ENCODE data around the gene FAF1. TPM values are rescaled to one million over a fixed set of nuclear protein-coding genes. Genes with fewer than 3 reads are reported as not detected.

FAF1 gene
- polyA plus RNA-seq, 2 donors: 18.4 to 32.1 TPM

DNA sequence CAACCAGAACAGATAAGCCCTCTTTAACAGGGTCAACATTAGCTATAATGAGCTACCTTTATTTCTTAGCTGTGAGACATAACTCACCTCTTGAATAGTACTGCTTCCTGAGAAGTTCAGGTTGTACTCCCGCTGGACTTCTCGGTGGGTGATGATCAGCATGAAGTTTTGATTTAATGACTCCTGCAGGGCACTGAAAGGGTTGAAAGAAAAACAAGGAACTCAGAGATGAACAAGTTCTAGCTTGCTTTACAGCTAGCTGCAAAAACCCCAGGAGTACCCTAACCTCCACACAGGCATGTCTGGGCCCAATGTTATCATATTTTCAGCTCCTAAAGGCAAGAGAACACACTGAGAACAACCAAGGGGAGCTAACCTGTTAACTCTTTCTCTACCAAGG, 254.4 kb downstream of the FAF1 start:
- H3K36me3 ChIP-seq (ENCODE audit: control insufficient read depth in 2 of 2, insufficient read depth in 2 of 2, low read length in 1 of 2): no peaks in the 10 kb centered on the region
- no peaks in the 10 kb centered on the region for H3K9me3 ChIP-seq (ENCODE audit: control insufficient read depth in 2 of 2, insufficient read depth in 1 of 2, low read depth in 1 of 2, low read length in 1 of 2)
- no peak overlapping the region for H3K27ac ChIP-seq (ENCODE audit: low read depth in 2 of 2, low read length in 1 of 2)
- H3K4me1 ChIP-seq (ENCODE audit: control insufficient read depth in 2 of 2, insufficient read depth in 2 of 2, low read length in 1 of 2): peaks cover 0 to 2% of the 10 kb centered on the region in 2 donors
- H3K27me3 ChIP-seq (ENCODE audit: control insufficient read depth in 1 of 2, insufficient read depth in 2 of 2, low read length in 2 of 2): no peaks in the 10 kb centered on the region
- no peak overlapping the region for H3K4me3 ChIP-seq (ENCODE audit: low read depth in 1 of 2, low read length in 2 of 2)
- WGBS, 2 donors: 49 to 69% methylated on average over 2 of the region's 2 CpGs

DNA sequence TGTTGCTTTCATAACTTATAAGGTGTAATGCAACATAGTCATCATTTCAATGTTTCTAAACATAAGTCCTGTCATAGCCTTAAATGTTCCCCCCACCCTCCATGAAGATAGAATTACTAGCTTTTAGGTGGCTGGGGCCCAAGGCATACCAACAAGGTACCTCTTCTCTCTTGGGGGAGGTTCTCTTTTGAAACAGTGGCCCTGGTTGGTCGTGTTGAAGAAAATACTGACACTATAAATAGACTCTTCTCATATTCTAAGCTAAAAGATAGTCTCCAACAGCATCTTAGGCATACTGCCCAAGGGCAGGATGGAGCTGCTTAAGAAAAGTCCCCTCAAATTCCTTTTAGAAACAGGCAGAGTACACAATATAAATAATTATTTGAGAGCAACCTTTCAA, 255.0 kb downstream of the FAF1 start:
- no peak overlapping the region for H3K27ac ChIP-seq (ENCODE audit: low read depth in 2 of 2, low read length in 1 of 2)
- WGBS, 2 donors: 11 to 12% methylated on average over 1 of the region's 1 CpG
- H3K27me3 ChIP-seq (ENCODE audit: control insufficient read depth in 1 of 2, insufficient read depth in 2 of 2, low read length in 2 of 2): no peaks in the 10 kb centered on the region
- peaks cover 0 to 2% of the 10 kb centered on the region in 2 donors for H3K4me1 ChIP-seq (ENCODE audit: control insufficient read depth in 2 of 2, insufficient read depth in 2 of 2, low read length in 1 of 2)
- no peak overlapping the region for H3K4me3 ChIP-seq (ENCODE audit: low read depth in 1 of 2, low read length in 2 of 2)
- no peaks in the 10 kb centered on the region for H3K9me3 ChIP-seq (ENCODE audit: control insufficient read depth in 2 of 2, insufficient read depth in 1 of 2, low read depth in 1 of 2, low read length in 1 of 2)
- H3K36me3 ChIP-seq (ENCODE audit: control insufficient read depth in 2 of 2, insufficient read depth in 2 of 2, low read length in 1 of 2): no peaks in the 10 kb centered on the region

DNA sequence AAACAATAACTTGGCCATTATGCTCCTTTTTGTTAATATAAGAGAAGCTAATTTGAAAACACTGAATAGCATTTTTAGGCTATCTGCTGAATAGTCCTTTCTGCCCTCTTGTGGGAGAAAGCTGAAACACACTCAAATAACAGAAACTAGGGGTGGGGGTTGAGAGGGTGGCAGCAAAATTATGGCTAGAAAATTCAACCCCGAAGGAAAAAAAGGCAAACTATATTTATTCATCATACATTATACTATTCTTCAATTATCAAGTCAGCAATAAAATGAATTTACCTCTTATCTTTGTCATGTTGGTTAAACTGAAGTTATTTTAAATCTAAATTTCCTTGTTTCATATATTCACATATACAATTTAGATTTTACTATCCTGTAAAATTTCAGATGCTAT, 255.9 kb downstream of the FAF1 start:
- Histone ChIP-seq H3K27ac (ENCODE audit: low read depth in 2 of 2, low read length in 1 of 2) (no peak overlapping the region), H3K27me3 (ENCODE audit: control insufficient read depth in 1 of 2, insufficient read depth in 2 of 2, low read length in 2 of 2) (no peaks in the 10 kb centered on the region), H3K4me3 (ENCODE audit: low read depth in 1 of 2, low read length in 2 of 2) (no peak overlapping the region), H3K36me3 (ENCODE audit: control insufficient read depth in 2 of 2, insufficient read depth in 2 of 2, low read length in 1 of 2) (no peaks in the 10 kb centered on the region), H3K4me1 (ENCODE audit: control insufficient read depth in 2 of 2, insufficient read depth in 2 of 2, low read length in 1 of 2) (peaks cover 0 to 2% of the 10 kb centered on the region in 2 donors), H3K9me3 (ENCODE audit: control insufficient read depth in 2 of 2, insufficient read depth in 1 of 2, low read depth in 1 of 2, low read length in 1 of 2) (no peaks in the 10 kb centered on the region)
- WGBS, 2 donors: 22 to 41% methylated on average over 1 of the region's 1 CpG

DNA sequence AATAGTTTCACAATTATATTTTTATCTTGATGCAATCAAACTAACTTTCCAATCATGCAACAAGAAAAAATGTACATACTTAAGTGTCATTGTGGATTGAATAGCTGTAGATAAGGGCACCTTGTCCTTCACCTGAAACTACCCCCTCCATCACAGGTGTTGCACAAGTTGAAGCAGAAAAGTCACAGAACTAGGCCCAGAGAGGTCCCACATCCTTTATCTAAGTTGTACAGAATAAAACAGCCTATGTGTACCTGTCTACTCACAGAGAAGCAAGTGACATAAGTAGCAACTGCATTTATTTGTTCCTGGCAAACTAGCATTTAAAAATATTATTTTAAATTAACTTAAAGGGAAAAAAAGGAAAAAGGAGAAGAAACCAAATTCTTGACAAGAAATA, 256.8 kb downstream of the FAF1 start:
- Histone ChIP-seq H3K27me3 (ENCODE audit: control insufficient read depth in 1 of 2, insufficient read depth in 2 of 2, low read length in 2 of 2) (no peaks in the 10 kb centered on the region), H3K4me3 (ENCODE audit: low read depth in 1 of 2, low read length in 2 of 2) (no peak overlapping the region), H3K4me1 (ENCODE audit: control insufficient read depth in 2 of 2, insufficient read depth in 2 of 2, low read length in 1 of 2) (peaks cover 0 to 2% of the 10 kb centered on the region in 2 donors), H3K36me3 (ENCODE audit: control insufficient read depth in 2 of 2, insufficient read depth in 2 of 2, low read length in 1 of 2) (no peaks in the 10 kb centered on the region), H3K27ac (ENCODE audit: low read depth in 2 of 2, low read length in 1 of 2) (no peak overlapping the region), H3K9me3 (ENCODE audit: control insufficient read depth in 2 of 2, insufficient read depth in 1 of 2, low read depth in 1 of 2, low read length in 1 of 2) (no peaks in the 10 kb centered on the region)

DNA sequence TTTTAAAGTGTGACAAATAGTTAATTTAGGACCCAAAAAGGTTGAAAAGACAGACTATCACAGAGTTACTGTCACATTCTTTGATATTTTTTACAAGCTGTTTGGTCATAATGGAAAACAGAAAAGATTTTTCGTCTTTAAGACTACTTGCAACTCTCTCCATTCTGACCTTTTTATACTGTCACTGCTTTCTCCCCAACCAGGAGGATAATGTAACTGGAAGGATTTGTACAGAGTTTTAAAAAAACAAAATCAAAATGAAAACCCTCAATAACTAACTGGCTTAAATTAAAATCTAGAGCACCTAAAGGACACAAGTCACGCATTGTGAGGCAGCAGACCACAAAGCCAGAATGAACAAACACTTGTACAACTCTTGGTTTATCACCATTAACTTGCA, 257.7 kb downstream of the FAF1 start:
- Histone ChIP-seq H3K27ac (ENCODE audit: low read depth in 2 of 2, low read length in 1 of 2) (no peak overlapping the region), H3K4me1 (ENCODE audit: control insufficient read depth in 2 of 2, insufficient read depth in 2 of 2, low read length in 1 of 2) (no peaks in the 10 kb centered on the region)

DNA sequence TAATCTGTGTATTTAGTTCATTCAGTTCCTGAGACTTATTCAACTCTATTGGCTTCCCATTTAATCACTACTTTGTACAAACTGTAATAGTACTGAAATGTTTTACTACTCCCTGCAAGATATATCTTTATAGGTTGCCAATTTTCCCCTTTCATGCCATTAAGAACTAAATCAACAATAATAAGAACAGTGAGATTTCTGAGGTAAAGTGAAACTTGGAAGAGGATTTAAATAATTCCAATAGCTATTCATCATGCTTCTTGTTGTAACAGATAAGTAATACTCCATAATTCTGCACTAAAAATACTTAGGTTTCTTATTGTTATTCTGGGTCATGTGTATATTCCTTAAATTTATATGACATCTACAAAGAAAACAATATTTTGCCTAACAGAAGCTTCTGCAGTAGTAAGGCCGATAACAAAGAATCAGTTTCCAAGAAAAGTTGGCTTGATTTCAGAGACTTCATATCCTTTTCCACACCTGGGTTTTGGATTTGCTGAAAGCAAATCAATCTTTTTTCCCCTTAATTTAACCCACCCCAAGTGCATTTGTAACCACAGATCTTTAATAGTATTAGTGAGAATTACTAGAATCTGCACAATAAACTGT, 258.3 kb downstream of the FAF1 start:
- Histone ChIP-seq H3K36me3 (ENCODE audit: control insufficient read depth in 2 of 2, insufficient read depth in 2 of 2, low read length in 1 of 2) (no peaks in the 10 kb centered on the region), H3K9me3 (ENCODE audit: control insufficient read depth in 2 of 2, insufficient read depth in 1 of 2, low read depth in 1 of 2, low read length in 1 of 2) (no peaks in the 10 kb centered on the region), H3K4me1 (ENCODE audit: control insufficient read depth in 2 of 2, insufficient read depth in 2 of 2, low read length in 1 of 2) (no peaks in the 10 kb centered on the region), H3K27ac (ENCODE audit: low read depth in 2 of 2, low read length in 1 of 2) (no peak overlapping the region), H3K4me3 (ENCODE audit: low read depth in 1 of 2, low read length in 2 of 2) (no peak overlapping the region), H3K27me3 (ENCODE audit: control insufficient read depth in 1 of 2, insufficient read depth in 2 of 2, low read length in 2 of 2) (no peaks in the 10 kb centered on the region)
- 37 to 38% methylated on average over 1 of the region's 1 CpG for WGBS, 2 donors

More for the DNA sequence above, 257.7 kb downstream of the FAF1 start:
- no peaks in the 10 kb centered on the region for H3K36me3 ChIP-seq (ENCODE audit: control insufficient read depth in 2 of 2, insufficient read depth in 2 of 2, low read length in 1 of 2)
- no peaks in the 10 kb centered on the region for H3K9me3 ChIP-seq (ENCODE audit: control insufficient read depth in 2 of 2, insufficient read depth in 1 of 2, low read depth in 1 of 2, low read length in 1 of 2)
- no peaks in the 10 kb centered on the region for H3K27me3 ChIP-seq (ENCODE audit: control insufficient read depth in 1 of 2, insufficient read depth in 2 of 2, low read length in 2 of 2)
- WGBS, 2 donors: 90 to 95% methylated on average over 2 of the region's 2 CpGs
- no peak overlapping the region for H3K4me3 ChIP-seq (ENCODE audit: low read depth in 1 of 2, low read length in 2 of 2)

DNA sequence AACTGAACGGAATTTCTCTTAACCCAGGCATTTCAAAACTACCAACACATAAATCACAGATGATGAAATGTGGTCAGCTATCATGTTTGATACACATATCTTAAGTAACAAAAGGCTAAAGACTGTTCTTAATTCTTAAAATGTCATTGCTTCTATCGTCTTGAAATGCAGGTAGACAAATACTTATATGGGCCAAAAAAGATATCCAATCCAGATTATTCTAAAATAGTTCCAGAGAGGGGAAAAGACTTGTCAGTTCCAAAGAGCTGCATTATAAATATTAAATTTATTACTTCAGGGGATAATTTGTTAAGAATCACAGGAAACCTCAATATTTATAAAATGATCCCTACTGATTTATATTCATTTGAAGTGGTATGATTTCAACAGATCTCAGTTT, 259.4 kb downstream of the FAF1 start:
- WGBS, 2 donors: 72 to 81% methylated on average over 2 of the region's 2 CpGs
- no peaks in the 10 kb centered on the region for H3K36me3 ChIP-seq (ENCODE audit: control insufficient read depth in 2 of 2, insufficient read depth in 2 of 2, low read length in 1 of 2)
- no peaks in the 10 kb centered on the region for H3K9me3 ChIP-seq (ENCODE audit: control insufficient read depth in 2 of 2, insufficient read depth in 1 of 2, low read depth in 1 of 2, low read length in 1 of 2)
- H3K27ac ChIP-seq (ENCODE audit: low read depth in 2 of 2, low read length in 1 of 2): no peak overlapping the region
- no peaks in the 10 kb centered on the region for H3K4me1 ChIP-seq (ENCODE audit: control insufficient read depth in 2 of 2, insufficient read depth in 2 of 2, low read length in 1 of 2)
- no peak overlapping the region for H3K4me3 ChIP-seq (ENCODE audit: low read depth in 1 of 2, low read length in 2 of 2)
- H3K27me3 ChIP-seq (ENCODE audit: control insufficient read depth in 1 of 2, insufficient read depth in 2 of 2, low read length in 2 of 2): no peaks in the 10 kb centered on the region

DNA sequence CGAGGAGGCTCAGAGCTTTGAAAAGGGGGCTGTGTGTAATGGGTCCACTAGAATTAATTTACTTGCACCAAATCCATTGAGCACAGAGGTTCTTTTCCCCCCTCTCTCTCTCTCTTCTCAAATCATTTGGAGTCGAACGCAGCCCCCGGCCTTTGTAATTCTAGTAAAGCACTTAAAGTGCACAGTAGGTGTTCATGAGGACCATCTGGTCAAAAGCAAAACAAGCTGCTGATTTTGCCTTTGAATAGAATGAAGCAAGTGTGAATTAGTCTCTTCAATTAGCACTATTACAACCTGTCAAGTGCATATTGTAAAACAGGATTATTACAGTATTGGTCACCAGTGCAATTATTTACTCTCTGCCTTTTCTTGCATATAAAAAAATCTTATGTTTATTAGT, 259.9 kb downstream of the FAF1 start:
- WGBS, 2 donors: 95 to 96% methylated on average over 4 of the region's 4 CpGs
- Histone ChIP-seq H3K4me3 (ENCODE audit: low read depth in 1 of 2, low read length in 2 of 2) (no peak overlapping the region), H3K9me3 (ENCODE audit: control insufficient read depth in 2 of 2, insufficient read depth in 1 of 2, low read depth in 1 of 2, low read length in 1 of 2) (no peaks in the 10 kb centered on the region), H3K36me3 (ENCODE audit: control insufficient read depth in 2 of 2, insufficient read depth in 2 of 2, low read length in 1 of 2) (no peaks in the 10 kb centered on the region), H3K27me3 (ENCODE audit: control insufficient read depth in 1 of 2, insufficient read depth in 2 of 2, low read length in 2 of 2) (no peaks in the 10 kb centered on the region), H3K27ac (ENCODE audit: low read depth in 2 of 2, low read length in 1 of 2) (no peak overlapping the region), H3K4me1 (ENCODE audit: control insufficient read depth in 2 of 2, insufficient read depth in 2 of 2, low read length in 1 of 2) (no peaks in the 10 kb centered on the region)

DNA sequence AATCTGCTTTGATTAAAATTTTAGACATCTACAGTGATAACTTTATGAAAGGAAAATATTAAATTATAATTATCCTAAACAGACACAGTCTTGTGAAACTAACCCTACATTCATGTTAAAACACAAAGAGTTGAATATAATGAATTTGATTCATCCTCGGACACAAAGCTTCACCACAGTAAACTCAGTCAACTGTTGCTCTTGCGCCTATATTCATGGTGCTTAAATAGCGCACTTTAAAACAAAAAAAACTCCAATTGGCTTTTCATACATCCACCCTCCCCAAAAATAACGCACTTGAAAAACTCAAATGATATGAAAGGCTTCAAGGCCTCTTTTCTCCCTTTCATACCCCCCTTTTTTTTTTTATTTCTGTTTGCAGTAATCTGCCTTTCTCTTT, 260.3 kb downstream of the FAF1 start:
- no peaks in the 10 kb centered on the region for H3K4me1 ChIP-seq (ENCODE audit: control insufficient read depth in 2 of 2, insufficient read depth in 2 of 2, low read length in 1 of 2)
- H3K27ac ChIP-seq (ENCODE audit: low read depth in 2 of 2, low read length in 1 of 2): no peak overlapping the region
- no peak overlapping the region for H3K4me3 ChIP-seq (ENCODE audit: low read depth in 1 of 2, low read length in 2 of 2)
- no peaks in the 10 kb centered on the region for H3K9me3 ChIP-seq (ENCODE audit: control insufficient read depth in 2 of 2, insufficient read depth in 1 of 2, low read depth in 1 of 2, low read length in 1 of 2)
- H3K36me3 ChIP-seq (ENCODE audit: control insufficient read depth in 2 of 2, insufficient read depth in 2 of 2, low read length in 1 of 2): no peaks in the 10 kb centered on the region
- 97% methylated on average over 4 of the region's 4 CpGs for WGBS, 2 donors
- H3K27me3 ChIP-seq (ENCODE audit: control insufficient read depth in 1 of 2, insufficient read depth in 2 of 2, low read length in 2 of 2): no peaks in the 10 kb centered on the region
